NCI-H2227 treated with DMSO at 0.1 percent for 48 hours (cell line): ENCODE results near the gene FGD5.

Experiments
- DNase-seq: peaks from one replicate; lab custom pipeline; 2025; lab: John Stamatoyannopoulos, UW

Gene FGD5

DNA sequence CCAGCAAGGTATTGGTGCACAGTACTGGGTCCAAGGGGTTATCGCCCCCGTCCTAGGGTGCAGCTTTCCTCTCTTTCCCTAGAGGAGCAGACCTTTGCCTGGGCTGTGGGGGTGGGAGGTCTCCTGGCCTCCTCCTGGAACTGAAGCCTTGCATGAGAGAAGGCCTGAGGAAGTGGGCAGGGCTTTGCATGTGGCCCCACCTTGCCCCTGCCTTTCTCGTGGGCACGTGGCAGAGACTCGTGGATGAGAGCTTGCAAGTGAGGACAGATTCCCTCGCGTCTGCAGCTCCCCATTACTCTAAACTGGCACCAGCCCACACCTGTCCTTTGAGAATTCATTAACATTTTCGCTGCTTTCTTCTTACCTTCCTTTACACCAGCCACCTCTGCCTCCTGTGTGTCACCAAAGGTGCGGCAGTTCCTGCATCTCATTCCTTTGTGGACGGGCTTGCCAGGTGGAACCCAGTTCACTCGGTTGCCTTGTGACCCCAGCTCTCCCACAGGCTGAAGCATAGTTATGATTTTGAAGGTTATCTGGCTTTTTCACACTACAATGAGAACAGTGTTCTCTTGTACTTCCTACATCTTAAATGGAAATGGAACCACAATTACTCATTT is 87.7 kb downstream of the FGD5 start:
- DNase-seq, result no peak

DNA sequence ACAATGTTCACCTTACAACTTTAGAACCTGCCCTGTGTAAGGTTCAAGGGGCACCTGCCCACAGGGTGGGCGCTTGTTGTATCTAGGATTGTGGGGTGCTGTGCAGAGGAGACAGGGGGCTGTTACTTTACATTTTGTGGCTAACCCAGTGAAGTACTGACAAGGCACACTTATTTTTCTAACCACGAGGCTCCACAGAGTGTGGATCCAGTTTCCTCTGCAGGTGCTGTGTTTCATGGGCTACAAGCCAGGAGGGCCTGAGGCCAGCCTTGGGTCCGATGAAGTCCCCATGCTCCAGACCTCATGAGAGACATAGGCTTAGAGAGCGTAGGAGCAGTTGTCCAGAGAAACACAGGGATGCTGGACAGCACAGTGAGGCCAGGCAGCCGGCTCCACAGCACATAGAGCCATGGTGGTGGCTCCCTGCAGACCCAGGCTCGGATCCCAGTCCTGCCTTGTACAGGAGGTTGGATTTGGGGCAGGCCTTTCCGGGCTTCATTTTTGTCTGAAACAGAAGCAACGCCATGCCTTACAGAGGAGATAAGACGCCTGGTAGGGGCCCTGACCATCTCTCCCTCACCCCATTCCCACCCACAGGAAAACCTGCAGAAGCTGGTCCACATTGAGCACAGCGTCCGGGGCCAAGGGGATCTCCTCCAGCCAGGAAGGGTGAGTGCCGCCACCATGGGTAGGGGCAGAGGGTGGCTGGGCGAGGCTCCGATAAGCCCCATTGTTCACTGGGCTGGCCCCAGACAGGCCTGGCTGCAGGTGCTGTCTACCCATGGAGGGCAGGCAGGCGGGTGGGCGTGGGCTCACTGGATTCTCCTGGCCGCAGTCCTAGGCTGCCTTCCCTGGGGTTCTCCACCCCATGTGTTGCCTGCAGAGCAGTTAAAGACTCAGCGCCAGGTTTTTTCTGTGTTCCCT is 88.5 kb downstream of the FGD5 start:
- no peak for DNase-seq

DNA sequence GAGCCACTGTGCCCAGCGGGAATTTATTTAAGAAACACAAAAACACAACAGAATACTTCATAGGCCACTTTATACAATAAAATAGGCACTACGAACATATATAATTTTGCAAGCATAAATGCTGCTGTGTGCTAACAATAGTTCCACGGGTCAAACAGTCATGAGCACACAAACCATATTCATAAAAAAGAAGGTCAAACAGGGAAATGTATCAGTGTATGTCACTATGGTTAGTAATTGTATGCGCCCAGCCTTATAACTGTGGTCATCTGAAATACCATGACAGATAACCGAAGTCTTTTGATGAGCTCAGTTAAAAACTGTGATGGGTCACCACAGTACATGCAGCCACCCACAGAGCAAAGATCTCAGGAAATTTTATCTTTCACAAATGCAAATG is 90.5 kb downstream of the FGD5 start:
- no peak for DNase-seq

DNA sequence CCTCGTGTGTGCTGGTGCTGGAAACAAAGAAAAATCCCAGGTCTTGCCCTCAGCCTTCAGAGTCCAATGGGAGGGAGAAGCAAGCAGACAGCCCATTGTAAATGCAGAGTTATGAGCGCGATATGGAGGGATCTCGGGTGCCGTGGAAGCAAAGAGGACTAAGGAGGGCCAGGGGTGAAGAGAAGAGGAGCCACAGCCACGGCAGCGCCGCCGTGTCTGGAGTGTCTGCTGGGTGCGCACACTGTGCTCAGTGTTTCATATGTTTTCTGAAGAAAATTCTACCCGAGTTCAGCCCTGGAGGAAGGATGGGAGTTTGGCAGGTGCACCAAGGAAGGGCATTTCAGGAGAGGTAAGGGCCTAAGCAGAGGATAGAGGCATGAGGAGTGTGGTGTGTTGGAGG is 92.9 kb downstream of the FGD5 start:
- DNase-seq, result no peak

DNA sequence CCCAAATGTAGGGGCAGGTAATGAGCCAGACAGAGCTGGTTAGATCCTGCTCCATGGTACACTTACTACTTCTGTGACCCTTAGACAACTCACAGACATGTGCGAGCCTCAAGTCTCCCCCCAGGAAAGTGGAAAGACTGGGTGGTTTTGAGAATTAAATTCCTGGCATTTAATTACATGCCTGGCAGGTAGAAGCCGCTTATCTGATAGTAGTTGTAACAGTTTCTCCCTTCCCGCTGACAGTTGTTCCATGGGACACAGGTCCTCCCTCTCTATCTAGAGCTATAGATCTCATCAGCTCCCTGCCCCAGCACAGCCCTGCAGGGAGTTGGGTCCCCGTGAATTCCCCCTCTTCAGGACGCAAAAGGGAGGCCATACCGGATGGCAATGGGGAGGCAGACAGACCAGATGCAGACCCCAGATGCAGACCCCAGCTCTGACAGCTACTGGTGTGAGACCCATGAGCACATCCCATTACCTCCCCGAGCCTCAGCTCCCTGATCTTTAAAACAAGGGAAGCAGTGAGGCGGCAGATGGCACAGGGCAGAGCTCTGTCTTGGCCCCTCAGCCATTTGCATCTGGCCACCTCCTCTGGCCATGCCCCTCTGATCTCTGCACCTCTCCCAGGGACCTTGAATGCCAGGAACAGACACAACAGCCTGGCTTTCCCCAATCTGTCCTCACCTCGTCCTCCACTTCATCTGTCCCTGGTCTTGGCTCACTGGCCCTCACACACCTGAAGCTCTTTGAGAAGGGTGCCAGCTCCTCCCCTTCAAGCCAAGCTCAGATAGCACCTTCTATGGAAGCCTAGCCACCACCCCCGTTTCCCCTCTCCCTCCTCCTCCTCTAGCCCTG is 94.5 kb downstream of the FGD5 start:
- DNase-seq, result no peak

DNA sequence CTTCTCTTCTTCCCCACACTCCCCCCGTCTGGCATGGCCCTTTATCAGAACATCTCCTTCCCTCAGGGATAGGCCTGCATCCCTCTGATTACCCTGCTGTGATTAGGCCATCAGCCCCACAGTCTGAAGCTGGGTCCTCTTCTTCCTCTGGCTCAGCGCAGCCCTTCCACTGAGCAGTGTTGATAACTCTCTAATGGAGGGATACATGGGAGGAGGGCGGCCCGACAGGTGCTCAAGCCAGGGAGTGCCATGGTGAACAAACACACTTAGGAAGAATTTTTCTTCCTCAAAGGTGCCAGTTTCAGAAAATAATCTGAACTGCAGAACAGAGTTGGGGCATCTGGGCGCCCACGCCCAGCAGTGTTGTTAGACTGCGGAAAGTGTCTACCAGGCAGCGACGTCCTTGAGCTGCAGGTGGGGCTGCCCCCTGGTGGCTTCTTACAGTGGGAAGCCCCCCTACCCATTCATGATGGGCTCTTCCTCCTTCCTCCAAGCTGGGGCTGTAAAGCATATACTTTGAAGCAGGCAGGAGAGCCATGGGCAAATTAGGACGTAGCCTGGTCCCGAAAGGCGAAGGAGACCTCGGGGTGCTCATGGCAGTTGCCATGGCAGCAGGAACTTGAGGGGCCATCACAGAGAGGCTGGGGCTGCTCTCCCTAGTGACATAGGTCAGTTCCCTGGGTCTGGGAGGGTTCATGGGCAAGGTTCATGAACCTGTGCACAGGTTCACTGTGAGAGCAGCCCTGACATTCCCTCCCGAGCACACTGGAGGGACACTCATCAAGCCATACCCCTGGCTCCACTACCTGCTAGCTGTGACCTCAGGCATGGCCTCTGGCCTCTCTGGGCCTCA is 95.4 kb downstream of the FGD5 start:
- no peak for DNase-seq

DNA sequence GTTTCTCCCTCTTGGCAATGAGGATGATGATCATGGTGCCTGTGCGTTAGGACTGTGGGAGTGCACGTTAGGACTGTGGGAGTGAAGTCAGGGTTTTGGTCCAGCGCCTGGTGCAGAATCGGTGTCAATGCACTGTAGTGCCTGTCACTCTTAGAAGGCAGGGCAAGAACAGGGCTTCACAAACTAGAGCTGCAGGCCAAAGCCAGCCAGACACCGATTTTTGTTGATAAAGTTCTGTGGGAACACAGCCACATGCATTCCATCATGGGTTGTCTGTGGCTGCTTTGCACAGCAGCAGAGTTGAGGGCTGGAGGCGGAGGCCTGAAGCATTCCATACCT is 96.0 kb downstream of the FGD5 start:
- DNase-seq, result no peak

DNA sequence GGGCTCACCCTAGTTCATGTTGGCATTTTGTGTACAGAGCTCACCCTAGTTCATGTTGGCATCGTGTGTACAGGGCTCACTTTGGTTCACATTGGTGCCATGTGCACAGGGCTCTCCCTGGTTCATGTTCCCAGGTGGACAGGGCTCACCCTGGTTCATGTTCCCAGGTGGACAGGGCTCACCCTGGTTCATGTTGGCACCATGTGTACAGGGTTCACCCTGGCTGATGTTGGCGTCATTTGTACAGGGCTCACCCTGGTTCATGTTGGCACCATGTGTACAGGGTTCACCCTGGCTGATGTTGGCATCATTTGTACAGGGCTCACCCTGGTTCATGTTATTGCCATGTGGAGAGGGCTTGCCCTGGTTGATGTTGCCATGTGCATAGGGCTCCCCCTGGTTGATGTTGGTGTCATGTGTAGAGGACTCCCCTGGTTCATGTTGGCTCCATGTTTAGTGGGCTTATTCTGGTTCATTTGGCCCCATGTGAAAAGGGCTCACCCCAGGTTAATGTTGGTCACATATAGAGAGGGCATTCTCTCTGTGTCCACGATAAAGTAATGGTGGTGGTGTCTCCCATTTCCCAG is 97.0 kb downstream of the FGD5 start:
- no peak for DNase-seq

DNA sequence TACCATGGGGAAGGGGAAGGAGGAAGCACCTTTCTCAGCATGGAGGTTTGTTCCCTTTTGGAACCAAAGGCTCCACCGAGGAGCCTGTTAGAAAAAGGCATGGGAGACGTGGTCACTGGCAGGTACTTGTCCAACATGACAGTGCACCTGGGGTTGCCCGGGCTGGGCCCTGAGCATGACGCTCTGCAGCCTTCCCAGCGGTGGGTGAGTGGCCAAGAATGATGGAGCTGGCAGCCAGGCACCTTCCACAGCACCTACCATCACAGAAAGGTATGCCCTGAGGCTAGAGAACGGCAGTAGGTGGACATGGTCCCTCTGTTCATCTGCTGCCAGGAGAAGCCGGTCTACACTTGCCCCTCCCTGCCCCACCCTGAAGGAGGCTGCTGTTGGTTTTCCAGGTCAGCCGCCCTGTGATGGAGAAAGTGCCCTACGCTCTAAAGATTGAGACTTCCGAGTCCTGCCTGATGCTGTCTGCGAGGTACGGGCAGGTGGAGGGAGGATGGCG is 99.6 kb downstream of the FGD5 start:
- DNase-seq, result no peak

DNA sequence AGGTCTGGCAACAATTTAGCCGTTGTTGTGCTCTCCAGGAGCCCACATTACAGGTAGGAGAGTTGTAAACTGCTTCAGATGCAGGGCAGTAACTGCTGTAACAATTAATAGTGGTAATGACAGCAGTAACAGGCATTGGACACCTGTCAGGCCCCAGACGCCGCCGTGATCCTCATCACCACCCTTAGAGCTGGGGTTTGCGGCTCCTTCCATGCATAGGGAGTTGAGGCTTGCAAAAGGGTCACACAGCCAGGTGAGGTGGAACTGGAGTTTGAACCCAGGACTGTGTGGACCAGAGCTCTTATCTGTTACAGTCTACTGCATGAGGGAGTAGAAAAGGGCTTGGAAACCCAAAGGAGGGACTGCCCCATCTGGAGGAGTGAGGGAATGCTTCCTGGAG is 101.8 kb downstream of the FGD5 start:
- DNase-seq, result no peak

DNA sequence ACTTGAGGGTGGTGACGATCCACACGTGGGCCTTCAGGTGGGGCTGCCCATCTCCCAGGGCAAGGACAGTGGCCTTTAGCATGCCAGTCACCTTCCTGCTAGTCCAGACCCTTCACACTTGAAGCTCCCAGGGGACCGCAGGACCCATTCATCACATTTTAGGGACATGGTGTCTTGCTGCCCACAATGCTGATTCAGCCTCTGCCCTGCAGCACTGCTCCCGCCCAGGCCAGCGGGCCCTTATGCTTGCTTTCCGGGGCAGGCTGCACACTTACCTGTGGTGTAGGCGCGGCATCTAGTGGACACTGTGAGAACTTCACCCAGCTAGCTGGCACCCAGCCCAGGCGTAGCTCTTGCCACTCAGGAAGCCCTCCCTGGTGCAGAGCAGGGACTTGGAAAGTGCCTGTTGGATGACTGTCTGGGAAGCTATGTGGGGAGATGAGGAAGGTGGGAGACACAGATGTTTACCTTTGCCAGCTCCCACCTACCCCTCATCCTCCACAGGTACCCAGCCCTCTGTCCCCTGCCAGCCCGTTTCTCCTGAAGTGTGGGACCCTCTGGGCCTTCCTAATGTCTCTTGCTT is 102.4 kb downstream of the FGD5 start:
- DNase-seq, result peak; percentile 76

DNA sequence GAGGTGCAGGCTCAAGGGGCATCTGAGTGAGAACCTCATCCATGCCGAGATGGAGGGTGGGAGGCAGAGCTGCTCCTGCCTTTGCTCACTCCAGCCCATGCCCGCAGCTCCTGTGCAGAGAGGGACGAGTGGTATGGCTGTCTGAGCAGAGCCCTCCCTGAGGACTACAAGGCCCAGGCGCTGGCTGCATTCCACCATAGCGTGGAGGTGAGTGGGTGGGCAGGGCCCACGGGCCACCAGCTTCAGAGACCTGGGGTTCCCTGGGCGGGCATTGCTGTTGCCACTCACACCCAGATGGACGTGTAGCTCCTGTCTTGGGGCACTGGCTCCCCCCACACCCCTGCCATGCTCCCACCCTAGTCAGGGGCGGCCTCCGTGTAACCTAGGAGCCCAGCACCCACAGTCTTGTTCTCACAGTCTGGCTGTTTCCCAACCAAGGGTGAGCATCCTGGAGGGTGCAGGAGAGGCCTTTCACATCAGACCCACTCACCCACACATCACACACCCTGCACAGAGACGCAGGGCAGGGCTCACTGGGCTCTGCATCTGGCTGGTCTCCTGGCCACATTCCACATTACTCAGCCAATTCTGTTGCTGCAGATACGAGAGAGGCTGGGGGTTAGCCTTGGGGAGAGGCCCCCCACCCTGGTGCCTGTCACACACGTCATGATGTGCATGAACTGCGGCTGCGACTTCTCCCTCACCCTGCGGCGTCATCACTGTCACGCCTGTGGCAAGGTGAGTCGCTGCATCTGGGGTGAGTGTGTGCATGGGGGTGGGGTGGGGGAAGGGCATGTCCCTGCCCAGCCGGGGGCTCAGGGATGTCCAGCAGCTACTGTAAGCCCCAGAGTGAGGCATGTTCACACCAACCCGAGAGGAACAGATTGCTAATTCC is 103.3 kb downstream of the FGD5 start:
- no peak for DNase-seq

DNA sequence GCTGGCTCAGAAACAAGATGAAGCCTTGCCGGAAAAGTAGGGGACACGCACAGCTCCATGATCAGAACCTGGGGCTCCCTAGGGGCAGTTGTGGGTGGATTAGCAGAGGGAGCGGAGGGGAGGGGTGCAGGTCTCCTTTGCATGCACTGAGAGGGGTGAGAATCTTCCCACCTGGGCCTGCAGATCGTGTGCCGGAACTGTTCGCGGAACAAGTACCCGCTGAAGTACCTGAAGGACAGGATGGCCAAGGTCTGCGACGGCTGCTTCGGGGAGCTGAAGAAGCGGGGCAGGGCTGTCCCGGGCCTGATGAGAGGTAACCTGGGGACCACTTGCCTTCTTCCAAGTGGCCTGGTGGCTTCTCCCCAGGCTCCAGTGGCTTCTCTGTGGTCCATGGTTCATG is 104.1 kb downstream of the FGD5 start:
- no peak for DNase-seq

DNA sequence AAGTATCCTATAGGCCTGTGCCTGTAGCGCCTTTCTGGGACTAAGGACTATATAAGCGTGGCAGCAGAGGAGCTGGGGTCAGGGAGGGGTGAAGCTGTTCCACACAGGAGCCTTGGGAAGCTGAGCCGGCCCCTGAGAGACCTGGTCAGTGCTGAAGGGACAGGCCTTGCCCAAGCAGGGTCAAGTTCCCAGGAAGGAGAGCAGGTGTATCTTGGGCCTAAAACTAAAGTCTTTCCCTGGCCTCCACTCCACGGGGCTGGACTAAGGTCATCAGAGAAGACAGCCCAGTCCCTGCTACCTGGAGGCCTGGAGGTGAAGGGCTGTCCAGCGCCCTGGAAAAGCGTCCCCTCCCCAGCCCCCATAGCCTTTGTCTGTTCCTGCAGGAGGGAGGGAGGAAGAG is 104.7 kb downstream of the FGD5 start:
- DNase-seq, result no peak

DNA sequence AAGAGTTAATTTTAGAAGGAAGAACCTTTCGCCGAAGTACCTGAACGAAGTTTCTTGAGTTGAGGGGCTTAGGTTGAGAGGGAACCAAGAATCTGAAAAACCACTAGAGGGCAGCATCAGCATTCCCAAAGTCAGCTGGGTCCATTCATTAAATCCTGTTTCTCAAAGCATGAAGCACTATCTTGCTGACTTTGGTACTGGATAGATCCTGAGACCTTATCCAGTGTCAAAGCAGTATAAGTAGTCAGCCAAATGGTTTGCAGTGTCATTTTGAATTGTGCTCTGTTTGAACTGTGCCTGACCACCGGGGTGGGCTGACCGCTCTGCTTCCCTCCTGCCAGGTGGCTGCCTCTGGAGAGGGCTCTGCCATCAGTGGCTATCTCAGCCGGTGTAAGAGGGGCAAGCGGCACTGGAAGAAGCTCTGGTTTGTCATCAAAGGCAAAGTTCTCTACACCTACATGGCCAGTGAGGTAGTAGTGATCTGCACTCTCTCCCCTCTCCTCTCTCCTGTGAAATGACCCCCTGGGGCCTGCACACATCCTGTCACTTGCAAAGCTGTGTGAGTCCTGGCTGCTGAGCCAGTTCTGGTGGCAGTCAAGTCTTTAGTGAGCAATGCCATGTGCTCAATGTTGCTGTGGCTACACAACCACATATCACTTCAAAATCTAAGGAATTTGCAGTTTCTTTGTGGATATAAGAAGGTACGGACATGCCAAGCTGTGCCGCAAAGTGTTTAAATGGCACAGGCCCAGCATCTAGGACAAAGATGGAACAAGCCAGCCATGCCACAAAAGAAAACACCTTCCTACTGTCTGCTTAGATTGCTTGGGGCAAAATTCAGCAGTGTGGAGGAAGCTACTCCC is 107.2 kb downstream of the FGD5 start:
- DNase-seq, result peak; percentile 48

DNA sequence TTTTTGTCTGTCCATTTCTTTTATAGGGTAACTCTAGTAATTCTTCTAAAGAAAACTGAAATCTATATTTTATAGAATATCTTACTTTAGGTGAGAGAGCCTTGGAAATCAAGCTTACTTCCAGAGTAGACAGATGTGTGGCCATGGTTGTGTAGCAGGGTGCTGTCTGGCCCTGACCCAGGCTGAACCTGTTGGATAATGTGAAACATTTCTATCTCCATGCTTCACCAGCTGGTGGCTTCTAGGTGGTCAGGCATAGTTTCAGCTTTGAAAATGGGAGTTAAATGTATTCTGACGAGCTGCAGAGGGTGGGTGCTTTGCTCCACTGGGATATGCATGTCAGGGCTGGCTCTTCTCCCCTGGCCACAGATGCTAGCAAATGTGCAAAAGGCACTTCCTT is 107.8 kb downstream of the FGD5 start:
- DNase-seq, result no peak

DNA sequence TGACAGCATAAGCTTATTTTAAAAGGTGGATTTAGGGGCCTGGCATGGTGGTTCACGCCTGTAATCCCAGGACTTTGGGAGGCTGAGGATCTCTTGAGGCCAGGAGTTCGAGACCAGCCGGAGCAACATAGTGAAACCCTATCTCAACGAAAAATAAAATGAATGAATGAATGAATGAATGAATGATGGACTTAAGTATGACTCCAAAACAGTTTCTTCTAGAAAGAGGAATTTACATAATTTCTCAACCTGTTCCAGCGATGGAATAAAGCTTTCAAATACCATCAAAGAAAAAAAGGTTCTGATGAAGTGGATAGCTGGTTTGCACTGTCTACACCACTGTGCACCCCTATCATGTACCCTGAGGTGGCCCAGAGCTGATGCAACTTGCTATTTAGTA is 108.5 kb downstream of the FGD5 start:
- no peak for DNase-seq

DNA sequence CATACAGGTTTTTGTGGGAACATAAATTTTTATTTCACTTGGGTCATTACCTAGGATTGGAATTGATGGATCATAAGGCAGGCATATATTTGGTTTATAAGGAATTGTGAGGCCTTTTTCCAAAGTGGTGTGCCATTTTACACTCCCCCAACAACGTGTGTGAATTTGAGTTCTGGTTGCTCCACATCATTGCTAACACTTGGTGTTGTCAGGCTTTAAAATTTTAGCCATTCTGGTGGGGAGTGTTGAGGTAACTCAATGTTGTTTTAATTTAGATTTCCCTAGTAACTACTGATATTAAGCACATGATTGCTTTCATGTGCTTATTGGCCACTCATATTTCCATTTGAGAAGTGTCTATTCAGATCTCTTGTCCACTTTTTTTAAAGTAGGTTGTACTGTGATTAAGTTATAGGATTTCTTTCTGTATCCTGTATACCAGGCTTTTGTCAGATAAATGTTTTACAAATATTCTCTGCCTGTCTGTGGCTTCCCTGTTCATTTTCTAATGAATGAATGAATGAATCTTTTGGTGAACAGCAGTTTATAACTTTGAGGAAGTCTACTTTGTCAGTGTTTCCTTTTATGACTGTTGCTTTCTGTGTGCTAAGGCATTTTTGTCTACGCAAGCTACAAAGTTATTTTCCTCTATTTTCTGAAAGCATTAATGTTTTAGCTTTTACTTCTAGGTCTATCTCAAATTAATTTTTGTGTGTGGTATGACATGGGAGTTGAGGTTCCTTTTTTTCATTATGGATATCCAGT is 110.7 kb downstream of the FGD5 start:
- DNase-seq, result no peak
